ENCODE measurements around the gene SPON2.

DNA sequence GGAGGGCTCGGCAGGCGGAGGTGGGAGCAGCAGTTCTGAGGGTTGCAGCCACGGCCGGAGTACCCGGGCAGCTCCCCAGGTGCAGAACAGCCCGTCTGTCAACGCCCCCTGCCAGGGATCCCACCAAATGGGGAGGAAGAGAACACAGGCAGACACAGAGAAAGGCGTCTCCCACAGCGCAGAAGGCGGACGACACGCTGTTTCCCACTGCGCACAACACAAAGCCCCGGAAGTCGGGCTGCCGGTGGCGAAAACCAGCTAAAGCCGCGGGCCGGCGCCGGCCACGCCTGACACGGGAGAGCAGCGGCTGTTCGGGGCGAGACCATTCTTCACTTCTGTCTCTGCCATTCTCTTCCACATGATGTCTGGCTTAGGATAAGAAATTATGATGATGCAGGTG lies 45.0 kb upstream of the SPON2 start:
- TF ChIP-seq, protein P1, sequence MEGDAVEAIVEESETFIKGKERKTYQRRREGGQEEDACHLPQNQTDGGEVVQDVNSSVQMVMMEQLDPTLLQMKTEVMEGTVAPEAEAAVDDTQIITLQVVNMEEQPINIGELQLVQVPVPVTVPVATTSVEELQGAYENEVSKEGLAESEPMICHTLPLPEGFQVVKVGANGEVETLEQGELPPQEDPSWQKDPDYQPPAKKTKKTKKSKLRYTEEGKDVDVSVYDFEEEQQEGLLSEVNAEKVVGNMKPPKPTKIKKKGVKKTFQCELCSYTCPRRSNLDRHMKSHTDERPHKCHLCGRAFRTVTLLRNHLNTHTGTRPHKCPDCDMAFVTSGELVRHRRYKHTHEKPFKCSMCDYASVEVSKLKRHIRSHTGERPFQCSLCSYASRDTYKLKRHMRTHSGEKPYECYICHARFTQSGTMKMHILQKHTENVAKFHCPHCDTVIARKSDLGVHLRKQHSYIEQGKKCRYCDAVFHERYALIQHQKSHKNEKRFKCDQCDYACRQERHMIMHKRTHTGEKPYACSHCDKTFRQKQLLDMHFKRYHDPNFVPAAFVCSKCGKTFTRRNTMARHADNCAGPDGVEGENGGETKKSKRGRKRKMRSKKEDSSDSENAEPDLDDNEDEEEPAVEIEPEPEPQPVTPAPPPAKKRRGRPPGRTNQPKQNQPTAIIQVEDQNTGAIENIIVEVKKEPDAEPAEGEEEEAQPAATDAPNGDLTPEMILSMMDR (conservative IDR thresholded peaks at IDR 0.05; ENCODE audit: low read length): no peak
- no peak for TF ChIP-seq EZH2phosphoT487 (IDR thresholded peaks at IDR 0.05; ENCODE audit: borderline replicate concordance)
